ENCODE results near the gene ZNHIT2.

The ZNHIT2 gene

DNA sequence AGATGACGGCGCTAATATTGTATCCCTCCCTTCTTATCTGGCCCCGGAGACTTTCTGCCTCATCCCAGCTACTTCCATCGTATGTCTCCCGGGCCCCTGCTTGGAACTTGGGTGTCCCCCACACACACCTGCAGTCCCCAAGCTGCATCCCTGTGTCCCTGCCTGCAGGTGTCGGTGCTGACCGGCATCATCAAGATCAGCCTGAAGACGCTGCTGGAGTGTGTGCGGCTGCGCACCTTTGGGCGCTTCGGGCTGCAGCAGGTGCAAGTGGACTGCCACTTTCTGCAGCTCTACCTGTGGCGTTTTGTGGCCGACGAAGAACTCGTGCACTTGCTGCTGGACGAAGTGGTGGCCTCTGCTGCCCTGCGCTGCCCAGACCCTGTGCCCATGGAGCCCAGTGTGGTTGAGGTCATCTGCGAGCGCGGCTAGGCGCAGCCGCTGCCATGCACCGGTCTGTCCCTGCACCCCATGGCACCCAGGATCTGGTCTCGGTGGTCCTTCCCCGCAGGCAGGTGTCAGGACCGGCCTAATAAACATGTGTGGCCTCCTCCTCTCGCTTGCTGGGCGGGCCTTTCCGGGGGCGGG lies 6.2 kb downstream of the ZNHIT2 start:
- DNase-seq (ENCODE audit: extremely low read depth, low read depth) = no peak
- TF ChIP-seq, protein P1, sequence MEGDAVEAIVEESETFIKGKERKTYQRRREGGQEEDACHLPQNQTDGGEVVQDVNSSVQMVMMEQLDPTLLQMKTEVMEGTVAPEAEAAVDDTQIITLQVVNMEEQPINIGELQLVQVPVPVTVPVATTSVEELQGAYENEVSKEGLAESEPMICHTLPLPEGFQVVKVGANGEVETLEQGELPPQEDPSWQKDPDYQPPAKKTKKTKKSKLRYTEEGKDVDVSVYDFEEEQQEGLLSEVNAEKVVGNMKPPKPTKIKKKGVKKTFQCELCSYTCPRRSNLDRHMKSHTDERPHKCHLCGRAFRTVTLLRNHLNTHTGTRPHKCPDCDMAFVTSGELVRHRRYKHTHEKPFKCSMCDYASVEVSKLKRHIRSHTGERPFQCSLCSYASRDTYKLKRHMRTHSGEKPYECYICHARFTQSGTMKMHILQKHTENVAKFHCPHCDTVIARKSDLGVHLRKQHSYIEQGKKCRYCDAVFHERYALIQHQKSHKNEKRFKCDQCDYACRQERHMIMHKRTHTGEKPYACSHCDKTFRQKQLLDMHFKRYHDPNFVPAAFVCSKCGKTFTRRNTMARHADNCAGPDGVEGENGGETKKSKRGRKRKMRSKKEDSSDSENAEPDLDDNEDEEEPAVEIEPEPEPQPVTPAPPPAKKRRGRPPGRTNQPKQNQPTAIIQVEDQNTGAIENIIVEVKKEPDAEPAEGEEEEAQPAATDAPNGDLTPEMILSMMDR (IDR thresholded peaks at IDR 0.05; ENCODE audit: low read depth, low read length) = no peak

GRCh38 chr11:65110354-65110861 lies 7.1 kb downstream of the ZNHIT2 start:
- DNase-seq (ENCODE audit: extremely low read depth, low read depth) = peak; percentile 37
- TF ChIP-seq, protein P1 (IDR thresholded peaks at IDR 0.05; ENCODE audit: low read depth, low read length) = peak; percentile 95

DNA sequence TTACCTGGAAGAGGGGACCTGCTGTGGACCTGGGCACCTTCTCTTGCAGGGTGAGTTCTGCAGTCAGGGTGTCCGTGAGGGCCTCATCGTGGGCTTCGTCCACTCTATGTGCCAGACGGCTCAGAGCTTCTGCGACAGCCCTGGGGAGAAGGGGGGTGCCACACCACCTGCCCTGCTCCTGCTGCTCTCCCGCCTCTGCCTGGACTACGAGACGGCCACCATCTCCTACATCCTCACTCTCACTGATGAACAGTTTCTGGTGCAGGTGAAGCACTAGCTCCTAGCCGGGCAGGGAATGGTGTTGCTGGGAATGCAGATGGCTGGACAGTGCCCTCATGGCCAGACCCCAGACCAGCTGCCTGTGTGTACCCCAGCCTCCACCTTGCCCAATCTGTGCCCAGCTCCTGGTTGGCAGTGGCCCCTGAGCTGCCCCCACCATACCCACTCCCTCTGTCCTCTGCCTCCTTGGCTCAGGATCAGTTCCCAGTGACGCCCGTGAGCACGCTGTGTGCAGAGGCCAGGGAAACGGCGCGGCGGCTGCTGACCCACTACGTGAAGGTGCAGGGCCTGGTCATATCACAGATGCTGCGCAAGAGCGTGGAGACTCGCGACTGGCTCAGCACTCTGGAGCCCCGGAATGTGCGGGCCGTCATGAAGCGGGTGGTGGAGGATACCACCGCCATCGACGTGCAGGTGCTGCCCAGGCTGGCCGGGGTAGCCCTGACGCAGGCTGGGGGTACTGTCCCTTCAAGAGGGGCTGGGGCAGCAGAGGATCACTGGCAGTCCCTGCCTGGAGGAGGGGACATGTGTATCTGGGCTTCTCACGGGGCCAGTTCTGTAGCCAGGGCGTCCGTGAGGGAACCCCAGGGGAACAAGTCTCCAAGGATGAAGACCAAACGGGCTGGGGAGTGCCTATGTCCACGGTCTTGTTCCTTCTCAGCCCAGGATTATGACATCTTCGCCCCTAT lies 8.0 kb downstream of the ZNHIT2 start:
- TF ChIP-seq, protein P1 (IDR thresholded peaks at IDR 0.05; ENCODE audit: low read depth, low read length) = no peak
- no peak for DNase-seq (ENCODE audit: extremely low read depth, low read depth)

GRCh38 chr11:65108469-65109123 lies 8.9 kb downstream of the ZNHIT2 start:
- TF ChIP-seq, protein P1 (IDR thresholded peaks at IDR 0.05; ENCODE audit: low read depth, low read length) = no peak
- no peak for DNase-seq (ENCODE audit: extremely low read depth, low read depth)

GRCh38 chr11:65107751-65108468 lies 9.6 kb downstream of the ZNHIT2 start:
- no peak for DNase-seq (ENCODE audit: extremely low read depth, low read depth)
- TF ChIP-seq, protein P1 (IDR thresholded peaks at IDR 0.05; ENCODE audit: low read depth, low read length) = no peak

GRCh38 chr11:65107078-65107477 lies 10.4 kb downstream of the ZNHIT2 start:
- TF ChIP-seq, protein P1 (IDR thresholded peaks at IDR 0.05; ENCODE audit: low read depth, low read length) = no peak
- no peak for DNase-seq (ENCODE audit: extremely low read depth, low read depth)

Measured in AG09319 (cell line).